Astrocyte (in vitro differentiated cells and primary cell): Measurements from ENCODE around the gene GLCCI1. TPM values are rescaled to one million over a fixed set of nuclear protein-coding genes. Genes with fewer than 3 reads are reported as not detected.

Experiments used
- DNase-seq: peaks from one replicate; pipeline ENCODE4 v3.0.0-alpha.2; 2010; ENCODE audit warnings: low read depth
- FAIRE-seq: peaks from 2 replicates; lab custom pipeline; 2011; peaks lifted over from hg19 to GRCh38; lab: Jason Lieb, UNC
- H2AFZ ChIP-seq: 2 replicates; pipeline ENCODE4 v1.6.0; 2012; ENCODE audit warnings: low read depth, low read length, inconsistent platforms
- H3K27ac ChIP-seq: 2 replicates; pipeline ENCODE4 v1.5.1; 2011; ENCODE audit warnings: low read depth, low read length, inconsistent platforms
- H3K27me3 ChIP-seq: 2 replicates; pipeline ENCODE4 v1.6.0; 2011; ENCODE audit warnings: low read length, inconsistent platforms; ENCODE audit not compliant: insufficient read depth
- H3K36me3 ChIP-seq: 2 replicates; pipeline ENCODE4 v1.5.1; 2011; ENCODE audit warnings: low read length, inconsistent platforms; ENCODE audit not compliant: insufficient read depth
- H3K4me1 ChIP-seq: 2 replicates; pipeline ENCODE4 v1.5.1; 2011; ENCODE audit warnings: low read length, inconsistent platforms; ENCODE audit not compliant: insufficient read depth
- H3K4me2 ChIP-seq: 2 replicates; pipeline ENCODE4 v1.6.0; 2012; ENCODE audit warnings: low read length, inconsistent platforms
- H3K4me3 ChIP-seq: 2 replicates; pipeline ENCODE4 v1.5.1; 2011; ENCODE audit warnings: low read depth, mild to moderate bottlenecking, low read length, inconsistent platforms; ENCODE audit not compliant: insufficient read depth
- H3K79me2 ChIP-seq: 2 replicates; pipeline ENCODE4 v1.6.0; 2012; ENCODE audit warnings: mild to moderate bottlenecking, low read length, inconsistent platforms; ENCODE audit not compliant: insufficient read depth
- H3K9ac ChIP-seq: 2 replicates; pipeline ENCODE4 v1.6.0; 2012; ENCODE audit warnings: mild to moderate bottlenecking, low read length, inconsistent platforms
- H3K9me3 ChIP-seq: 2 replicates; pipeline ENCODE4 v1.5.1; 2012; ENCODE audit warnings: low read depth, mild to moderate bottlenecking, low read length, inconsistent platforms; ENCODE audit not compliant: insufficient read depth
- H4K20me1 ChIP-seq: 2 replicates; pipeline ENCODE4 v1.6.0; 2012; ENCODE audit warnings: low read length, inconsistent platforms; ENCODE audit not compliant: insufficient read depth
- H3K27ac Mint-ChIP-seq: one replicate; pipeline ENCODE4 v1.8.0; 2021; ENCODE audit warnings: mild to moderate bottlenecking, mixed read lengths; ENCODE audit not compliant: unreplicated experiment
- H3K27me3 Mint-ChIP-seq: one replicate; pipeline ENCODE4 v1.8.0; 2021; ENCODE audit warnings: low read depth, mixed read lengths; ENCODE audit not compliant: unreplicated experiment
- H3K36me3 Mint-ChIP-seq: one replicate; pipeline ENCODE4 v1.8.0; 2021; ENCODE audit warnings: low read depth, mixed read lengths; ENCODE audit not compliant: unreplicated experiment
- H3K4me1 Mint-ChIP-seq: one replicate; pipeline ENCODE4 v1.8.0; 2021; ENCODE audit warnings: low read depth, mixed read lengths; ENCODE audit not compliant: unreplicated experiment
- H3K4me3 Mint-ChIP-seq: one replicate; pipeline ENCODE4 v1.8.0; 2021; ENCODE audit warnings: mild to moderate bottlenecking, moderate library complexity, mixed read lengths; ENCODE audit not compliant: unreplicated experiment
- H3K9me3 Mint-ChIP-seq: one replicate; pipeline ENCODE4 v1.8.0; 2021; ENCODE audit warnings: mild to moderate bottlenecking, mixed read lengths; ENCODE audit not compliant: unreplicated experiment
- EZH2 ChIP-seq: IDR thresholded peaks from 2 replicates; pipeline ENCODE4 v1.6.1; 2012; ENCODE audit warnings: mild to moderate bottlenecking, low read length, inconsistent platforms; ENCODE audit not compliant: insufficient read depth
- total RNA-seq: library from RNA; stranded (reverse); gene quantifications from 2 replicates; pipeline ENCODE4 v1.2.1, GENCODE V29; 2021
- TF ChIP-seq, protein P1 (sequence below): IDR thresholded peaks from 2 replicates; pipeline ENCODE4 v1.5.1; 2011; ENCODE audit warnings: low read depth, mild to moderate bottlenecking, inconsistent platforms, low read length, moderate library complexity; ENCODE audit not compliant: insufficient read depth

The GLCCI1 gene
- total RNA-seq, 1 donor from 2014 or later = 24.2 TPM

DNA sequence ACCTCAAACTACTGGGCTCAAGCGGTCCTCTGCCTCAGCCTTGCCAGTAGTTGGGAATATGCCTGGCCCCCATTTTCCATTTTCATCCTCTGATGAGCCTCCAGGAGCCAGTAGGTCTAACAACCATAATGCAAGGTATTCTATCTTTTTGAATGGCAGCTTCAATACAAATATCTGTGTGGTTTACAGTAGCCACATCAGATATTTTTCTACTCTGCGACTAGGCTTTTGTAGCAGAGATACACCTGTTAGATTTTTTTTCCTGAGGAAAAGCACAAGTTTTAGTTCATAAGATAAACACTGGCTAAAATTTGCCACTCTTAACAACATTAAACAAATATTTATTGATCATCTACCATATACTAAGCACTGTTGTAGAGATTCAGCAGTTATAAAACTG, 3.9 kb upstream of the GLCCI1 start:
- Histone ChIP-seq H2AFZ (no peak overlapping the region), H3K9me3 (no peaks in the 10 kb centered on the region), H3K36me3 (no peaks in the 10 kb centered on the region), H3K4me3 (no peak overlapping the region), H3K27me3 (no peaks in the 10 kb centered on the region), H3K9ac (no peak overlapping the region), H3K4me1 (peaks cover 7% of the 10 kb centered on the region), H4K20me1 (no peaks in the 10 kb centered on the region), H3K4me2 (no peak overlapping the region), H3K79me2 (peaks cover 1% of the 10 kb centered on the region), H3K27ac (no peak overlapping the region)
- DNase-seq (no peak), FAIRE-seq (no peak)
- no peaks in the 10 kb centered on the region for H3K27me3 Mint-ChIP-seq
- H3K36me3 Mint-ChIP-seq = no peaks in the 10 kb centered on the region
- no peak overlapping the region for H3K27ac Mint-ChIP-seq
- H3K4me1 Mint-ChIP-seq = peaks cover 1% of the 10 kb centered on the region
- H3K4me3 Mint-ChIP-seq = no peak overlapping the region
- TF ChIP-seq EZH2 = no peak
- TF ChIP-seq, protein P1, sequence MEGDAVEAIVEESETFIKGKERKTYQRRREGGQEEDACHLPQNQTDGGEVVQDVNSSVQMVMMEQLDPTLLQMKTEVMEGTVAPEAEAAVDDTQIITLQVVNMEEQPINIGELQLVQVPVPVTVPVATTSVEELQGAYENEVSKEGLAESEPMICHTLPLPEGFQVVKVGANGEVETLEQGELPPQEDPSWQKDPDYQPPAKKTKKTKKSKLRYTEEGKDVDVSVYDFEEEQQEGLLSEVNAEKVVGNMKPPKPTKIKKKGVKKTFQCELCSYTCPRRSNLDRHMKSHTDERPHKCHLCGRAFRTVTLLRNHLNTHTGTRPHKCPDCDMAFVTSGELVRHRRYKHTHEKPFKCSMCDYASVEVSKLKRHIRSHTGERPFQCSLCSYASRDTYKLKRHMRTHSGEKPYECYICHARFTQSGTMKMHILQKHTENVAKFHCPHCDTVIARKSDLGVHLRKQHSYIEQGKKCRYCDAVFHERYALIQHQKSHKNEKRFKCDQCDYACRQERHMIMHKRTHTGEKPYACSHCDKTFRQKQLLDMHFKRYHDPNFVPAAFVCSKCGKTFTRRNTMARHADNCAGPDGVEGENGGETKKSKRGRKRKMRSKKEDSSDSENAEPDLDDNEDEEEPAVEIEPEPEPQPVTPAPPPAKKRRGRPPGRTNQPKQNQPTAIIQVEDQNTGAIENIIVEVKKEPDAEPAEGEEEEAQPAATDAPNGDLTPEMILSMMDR = no peak
- H3K9me3 Mint-ChIP-seq = no peaks in the 10 kb centered on the region

- Histone ChIP-seq H2AFZ (no peak overlapping the region), H3K9ac (no peak overlapping the region), H3K4me1 (peaks cover 7% of the 10 kb centered on the region), H3K79me2 (peaks cover 3% of the 10 kb centered on the region), H3K36me3 (no peaks in the 10 kb centered on the region), H3K9me3 (no peaks in the 10 kb centered on the region), H4K20me1 (peaks cover under 1% of the 10 kb centered on the region), H3K4me2 (no peak overlapping the region), H3K4me3 (no peak overlapping the region), H3K27ac (no peak overlapping the region), H3K27me3 (no peaks in the 10 kb centered on the region)
- Mint-ChIP-seq H3K27ac (no peak overlapping the region), H3K9me3 (no peaks in the 10 kb centered on the region), H3K27me3 (no peaks in the 10 kb centered on the region), H3K36me3 (no peaks in the 10 kb centered on the region), H3K4me1 (peaks cover 1% of the 10 kb centered on the region), H3K4me3 (no peak overlapping the region)
- no peak for FAIRE-seq
- DNase-seq = no peak
- TF ChIP-seq, protein P1 = no peak
- TF ChIP-seq EZH2 = no peak
Measured at GRCh38 chr7:7965301-7965700, 3.3 kb upstream of the GLCCI1 start.

GRCh38 chr7:7966141-7966734, 2.4 kb upstream of the GLCCI1 start:
- no peak overlapping the region for H3K27ac ChIP-seq
- Mint-ChIP-seq H3K4me3 (no peak overlapping the region), H3K9me3 (no peaks in the 10 kb centered on the region), H3K36me3 (no peaks in the 10 kb centered on the region), H3K27ac (no peak overlapping the region), H3K4me1 (peaks cover 1% of the 10 kb centered on the region), H3K27me3 (no peaks in the 10 kb centered on the region)
- H3K27me3 ChIP-seq = no peaks in the 10 kb centered on the region
- DNase-seq (no peak), FAIRE-seq (no peak)
- no peak for TF ChIP-seq EZH2
- TF ChIP-seq, protein P1 = no peak
- H3K4me3 ChIP-seq = no peak overlapping the region
- H3K4me1 ChIP-seq = peaks cover 15% of the 10 kb centered on the region
- peaks cover 10% of the 10 kb centered on the region for H4K20me1 ChIP-seq
- H3K36me3 ChIP-seq = no peaks in the 10 kb centered on the region
- H3K9me3 ChIP-seq = no peaks in the 10 kb centered on the region
- H3K79me2 ChIP-seq = peaks cover 12% of the 10 kb centered on the region
- no peak overlapping the region for H3K9ac ChIP-seq
- H2AFZ ChIP-seq = no peak overlapping the region
- H3K4me2 ChIP-seq = no peak overlapping the region
